ENCODE measurements around the gene PRKG1.

DNA sequence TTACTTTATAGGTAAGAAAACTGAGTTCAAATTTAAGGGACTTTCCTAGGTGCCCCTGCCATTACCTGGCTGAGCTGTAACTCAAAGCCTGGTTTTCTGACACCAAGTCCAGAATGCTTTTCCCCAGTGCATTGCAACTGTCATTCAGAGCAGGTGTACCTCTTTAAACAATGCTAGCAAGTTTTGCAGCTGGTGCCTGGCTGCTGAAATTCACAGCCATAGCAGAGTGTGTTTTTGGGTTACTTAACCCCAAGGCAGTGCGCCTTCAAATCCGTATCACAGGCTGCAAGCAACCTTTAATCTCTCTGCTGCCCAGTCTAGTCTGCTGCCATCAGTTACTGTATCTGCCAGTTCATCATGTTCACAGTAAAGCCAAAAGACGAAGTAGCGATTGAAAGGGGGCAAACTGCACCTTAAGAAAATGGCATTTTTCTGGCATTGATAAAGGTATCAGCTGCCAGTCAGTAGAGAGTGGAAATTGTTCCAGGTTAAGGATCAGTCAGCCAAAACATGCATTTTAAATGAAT is 359.7 kb downstream of the PRKG1 start:
- TF ChIP-seq POLR2A (IDR thresholded peaks at IDR 0.05; ENCODE audit: low read depth, low read length) (no peak), POLR2AphosphoS5 (IDR thresholded peaks at IDR 0.05; ENCODE audit: low read depth, low read length) (no peak), TAF1 (IDR thresholded peaks at IDR 0.05; ENCODE audit: borderline replicate concordance, low read depth, low read length) (no peak)
